ENCODE results near the gene CISD3.

Gene CISD3

DNA sequence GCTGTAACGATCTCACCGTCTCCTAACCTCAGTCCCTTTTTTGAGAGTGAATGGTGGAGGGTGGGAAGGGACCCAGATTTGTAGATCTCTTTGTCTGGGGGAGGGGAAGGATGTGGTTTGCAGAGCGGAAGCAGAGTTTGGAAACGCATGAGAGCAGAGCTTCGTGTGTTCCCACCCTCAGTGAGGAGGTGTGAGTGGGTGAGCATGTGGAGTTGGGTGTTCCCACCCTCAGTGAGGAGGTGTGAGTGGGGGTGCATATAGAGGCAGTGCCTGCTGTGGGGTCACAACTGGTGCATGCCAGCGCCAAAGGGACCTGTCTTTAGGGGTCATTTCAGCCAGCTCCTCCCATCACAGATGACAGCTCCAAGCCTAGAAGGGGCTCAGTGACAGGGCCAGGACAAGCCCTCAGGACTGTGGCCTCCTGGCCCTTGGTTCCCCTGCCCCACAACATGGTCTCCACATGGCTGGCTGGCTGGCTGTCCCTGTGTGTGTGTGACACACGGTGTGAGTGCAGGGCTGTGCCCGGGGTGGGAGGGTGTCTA lies 1.8 kb upstream of the CISD3 start:
- intact Hi-C loops (cut with micrococcal nuclease): no loop called here
- Mint-ChIP-seq H3K9me3 (no peaks in the 10 kb centered on the region), H3K4me3 (peak overlapping the region; percentile 5), H3K4me1 (ENCODE audit: low read depth) (peaks cover 87% of the 10 kb centered on the region), H3K27me3 (no peaks in the 10 kb centered on the region), H3K36me3 (ENCODE audit: low read depth) (peaks cover 72% of the 10 kb centered on the region), H3K27ac (peak overlapping the region; percentile 79)

DNA sequence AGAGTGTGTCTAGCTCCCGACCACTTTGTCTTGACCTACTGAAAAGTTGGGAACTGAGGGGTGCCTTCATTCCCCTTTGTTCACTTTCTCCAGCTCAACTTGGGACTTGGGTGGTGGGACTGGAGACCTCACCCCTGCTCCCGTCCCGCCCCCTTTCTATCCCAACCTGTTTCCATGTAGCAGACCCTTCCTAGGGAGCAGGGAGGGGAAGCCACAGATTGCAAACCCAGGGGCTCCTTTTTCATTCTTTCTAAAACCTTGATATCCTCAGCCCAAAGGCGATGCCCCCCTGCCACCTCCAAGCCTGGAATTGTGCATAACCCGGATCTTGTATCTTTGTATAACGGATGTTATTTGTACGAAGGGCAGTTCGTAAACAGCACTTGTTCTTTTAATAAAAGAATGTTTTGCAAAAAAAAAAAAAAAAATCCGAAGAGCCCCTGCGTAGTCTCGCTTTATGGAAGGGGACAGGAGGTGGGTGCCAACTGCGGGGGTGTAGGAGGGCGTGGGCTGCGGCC lies 714 bp upstream of the CISD3 start:
- Mint-ChIP-seq H3K4me1 (ENCODE audit: low read depth) (peaks cover 88% of the 10 kb centered on the region), H3K27ac (peak overlapping the region; percentile 79), H3K4me3 (peak overlapping the region; percentile 46), H3K36me3 (ENCODE audit: low read depth) (peaks cover 74% of the 10 kb centered on the region), H3K27me3 (no peaks in the 10 kb centered on the region), H3K9me3 (no peaks in the 10 kb centered on the region)
- intact Hi-C loops (cut with micrococcal nuclease): no loop called here

DNA sequence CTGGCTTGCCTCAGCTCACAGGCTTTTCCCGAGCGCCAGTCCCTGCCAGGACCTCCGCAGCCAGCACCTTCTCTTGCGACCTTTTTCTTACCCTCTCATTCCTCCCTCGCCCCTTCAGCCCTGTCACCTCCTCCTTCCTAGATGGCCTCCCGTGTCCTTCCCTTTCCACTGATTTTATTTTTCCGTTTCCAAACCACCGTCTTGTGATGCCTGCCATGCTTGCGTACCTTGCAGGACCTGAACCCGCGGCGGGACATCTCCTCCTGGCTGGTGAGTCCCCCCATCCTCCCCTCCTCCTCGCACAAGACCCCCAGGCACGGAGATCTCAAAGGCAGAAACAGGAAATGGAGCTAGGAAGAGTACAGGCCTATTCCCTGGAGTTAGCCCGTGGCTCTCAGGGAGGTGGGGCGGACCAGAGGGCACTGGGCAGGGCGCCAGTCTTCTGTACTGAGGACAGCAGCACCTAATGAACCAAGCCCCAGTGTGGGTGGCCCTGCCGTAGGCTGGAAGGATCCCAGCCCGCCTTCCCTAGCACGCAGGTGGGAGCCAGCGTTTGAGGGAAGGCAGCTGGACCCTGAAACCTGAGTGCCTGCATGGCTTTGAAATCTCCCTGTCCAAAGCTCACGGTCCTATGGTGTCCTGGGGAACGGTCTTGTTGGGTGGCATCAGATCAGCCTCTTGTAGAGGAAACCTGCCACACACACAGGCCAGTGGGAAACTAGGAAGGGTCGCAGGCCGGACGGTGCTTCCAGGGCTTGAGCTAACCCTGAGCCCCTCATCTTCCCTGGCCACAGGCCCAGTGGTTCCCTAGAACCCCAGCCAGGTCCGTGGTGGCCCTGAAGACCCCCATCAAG lies 612 bp downstream of the CISD3 start:
- H3K4me1 Mint-ChIP-seq (ENCODE audit: low read depth): peaks cover 87% of the 10 kb centered on the region
- intact Hi-C loops (cut with micrococcal nuclease): loop anchor here (1.0 to 10.0 kb wide), 3 partner anchors 22 to 176 kb away; partner anchors contain the start of gene PSMB3
- peaks cover 4% of the 10 kb centered on the region for H3K27me3 Mint-ChIP-seq
- no peaks in the 10 kb centered on the region for H3K9me3 Mint-ChIP-seq
- peak overlapping the region; percentile 90 for H3K4me3 Mint-ChIP-seq
- H3K36me3 Mint-ChIP-seq (ENCODE audit: low read depth): peaks cover 64% of the 10 kb centered on the region
- peak overlapping the region; percentile 89 for H3K27ac Mint-ChIP-seq

DNA sequence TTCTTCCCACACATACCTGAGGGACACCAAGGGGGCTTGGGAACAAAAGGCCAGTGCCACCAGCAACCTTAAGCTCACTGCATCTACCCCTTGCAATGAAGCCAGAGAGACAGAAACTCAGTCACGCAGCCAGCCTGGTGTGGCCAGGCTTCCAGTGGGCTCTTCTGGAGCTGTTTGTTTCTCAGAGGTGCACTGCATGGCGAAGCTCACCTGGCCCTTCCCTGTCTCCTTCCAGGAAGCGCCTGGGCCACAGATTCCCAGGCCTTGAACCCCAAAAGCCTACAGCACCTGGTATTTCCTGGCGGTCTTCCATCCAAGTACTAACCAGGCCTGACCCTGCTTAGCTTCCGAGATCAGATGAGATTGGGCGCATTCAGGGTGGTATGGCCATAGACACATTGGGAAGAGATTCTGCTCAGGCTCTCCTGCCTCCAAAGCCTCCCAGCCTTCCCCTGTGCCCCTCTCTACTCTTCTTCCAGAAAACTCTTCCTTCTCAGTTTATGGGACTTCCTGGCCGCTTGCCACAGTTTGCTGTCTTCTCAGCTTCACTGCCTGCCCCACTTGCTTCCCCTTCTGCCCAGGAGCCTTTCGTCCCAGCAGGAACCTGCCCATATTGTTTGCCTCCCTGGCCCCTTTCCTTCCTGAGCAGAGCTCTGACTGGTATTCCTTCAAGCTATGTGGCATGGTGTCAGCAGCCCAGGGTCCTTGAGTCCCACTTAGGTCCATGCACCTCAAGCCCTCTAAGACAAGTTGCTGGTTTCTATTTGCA lies 1.6 kb downstream of the CISD3 start:
- peak overlapping the region; percentile 89 for H3K27ac Mint-ChIP-seq
- peaks cover 77% of the 10 kb centered on the region for H3K4me1 Mint-ChIP-seq (ENCODE audit: low read depth)
- peaks cover 7% of the 10 kb centered on the region for H3K27me3 Mint-ChIP-seq
- peaks cover 54% of the 10 kb centered on the region for H3K36me3 Mint-ChIP-seq (ENCODE audit: low read depth)
- H3K9me3 Mint-ChIP-seq: no peaks in the 10 kb centered on the region
- peak overlapping the region; percentile 90 for H3K4me3 Mint-ChIP-seq
- intact Hi-C loops (cut with micrococcal nuclease): loop anchor here (10.0 kb wide), 1 partner anchor 177 kb away; no protein-coding TSS in a partner anchor

DNA sequence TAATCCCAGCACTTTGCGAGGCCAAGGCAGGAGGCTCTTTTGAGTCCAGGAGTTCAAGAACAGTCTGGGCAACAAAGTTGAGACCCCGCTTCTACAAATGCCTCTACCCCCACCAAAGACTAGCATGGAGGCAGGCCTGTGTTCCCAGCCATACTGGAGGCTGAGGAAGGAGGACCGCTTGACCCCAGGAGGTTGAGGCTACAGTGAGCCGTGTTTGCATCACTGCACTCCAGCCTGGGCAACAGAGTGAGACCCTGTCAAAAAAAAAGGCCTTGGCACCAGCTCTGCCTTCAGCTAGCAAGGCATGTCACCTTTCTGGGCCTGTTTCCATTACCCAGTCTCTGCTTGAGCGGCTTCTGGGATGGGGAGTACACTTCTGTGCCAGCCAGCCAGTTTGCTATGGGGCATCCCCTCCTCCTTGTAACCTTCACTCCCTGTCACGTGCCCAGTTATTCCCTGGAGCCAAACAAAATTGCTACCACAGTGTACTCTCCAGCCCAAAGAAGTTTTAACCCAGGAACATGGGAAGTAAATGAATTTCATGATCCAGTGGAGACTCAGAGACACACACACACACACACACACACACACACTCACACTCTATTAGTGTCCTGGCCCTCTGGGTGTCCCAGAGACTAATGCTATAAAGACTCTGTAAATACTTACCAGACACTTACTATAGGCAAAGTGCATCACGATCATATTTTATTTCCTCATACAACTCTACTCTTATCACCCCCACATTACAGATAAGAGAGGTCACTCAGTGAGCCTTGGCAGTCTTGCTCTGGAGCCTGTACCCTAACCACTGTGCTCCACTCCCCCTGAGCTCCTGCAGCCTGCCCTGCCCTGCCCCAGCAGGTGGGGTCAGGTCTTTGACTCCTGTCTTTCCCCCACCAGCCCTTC lies 2.5 kb downstream of the CISD3 start:
- Mint-ChIP-seq H3K4me3 (peak overlapping the region; percentile 90), H3K4me1 (ENCODE audit: low read depth) (peaks cover 70% of the 10 kb centered on the region), H3K9me3 (no peaks in the 10 kb centered on the region), H3K36me3 (ENCODE audit: low read depth) (peaks cover 46% of the 10 kb centered on the region), H3K27ac (peak overlapping the region; percentile 89), H3K27me3 (peaks cover 10% of the 10 kb centered on the region)
- intact Hi-C loops (cut with micrococcal nuclease): loop anchor here (10.0 kb wide), 1 partner anchor 178 kb away; no protein-coding TSS in a partner anchor

DNA sequence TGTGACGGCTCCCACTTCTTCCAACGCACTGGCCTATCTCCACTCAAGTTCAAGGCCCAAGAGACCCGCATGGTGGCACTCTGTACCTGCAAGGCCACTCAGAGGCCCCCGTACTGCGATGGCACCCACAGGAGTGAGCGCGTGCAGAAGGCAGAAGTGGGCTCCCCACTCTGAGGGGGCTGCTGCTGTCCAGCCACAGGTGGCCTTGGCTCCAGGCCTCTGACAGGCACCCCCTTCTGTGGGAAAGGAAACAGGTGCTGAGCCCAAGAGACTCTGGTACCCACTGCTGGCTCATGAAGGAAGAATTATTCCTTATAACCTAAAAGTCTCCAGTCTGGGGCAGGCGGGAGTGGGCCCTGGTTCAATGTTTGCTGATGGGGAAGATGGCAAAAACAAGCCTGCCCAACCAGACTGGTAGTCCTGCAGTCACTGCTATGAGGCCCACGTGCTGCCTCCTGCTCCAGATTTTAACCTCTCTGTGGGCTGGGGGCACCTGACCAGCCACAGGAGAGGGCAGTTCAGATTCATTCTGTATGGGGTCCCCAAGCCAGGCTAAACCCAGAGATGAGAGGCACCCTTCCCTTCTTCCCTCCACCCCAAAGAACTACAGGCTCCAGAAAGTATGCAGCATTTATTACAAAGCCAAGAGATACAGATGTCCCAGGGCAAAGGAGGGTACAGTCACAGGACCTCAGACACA lies 3.3 kb downstream of the CISD3 start:
- Mint-ChIP-seq H3K27ac (peak overlapping the region; percentile 28), H3K36me3 (ENCODE audit: low read depth) (peaks cover 38% of the 10 kb centered on the region), H3K27me3 (peaks cover 16% of the 10 kb centered on the region), H3K4me1 (ENCODE audit: low read depth) (peaks cover 62% of the 10 kb centered on the region), H3K4me3 (no peak overlapping the region), H3K9me3 (no peaks in the 10 kb centered on the region)
- intact Hi-C loops (cut with micrococcal nuclease): loop anchor here (10.0 kb wide), 1 partner anchor 179 kb away; no protein-coding TSS in a partner anchor

DNA sequence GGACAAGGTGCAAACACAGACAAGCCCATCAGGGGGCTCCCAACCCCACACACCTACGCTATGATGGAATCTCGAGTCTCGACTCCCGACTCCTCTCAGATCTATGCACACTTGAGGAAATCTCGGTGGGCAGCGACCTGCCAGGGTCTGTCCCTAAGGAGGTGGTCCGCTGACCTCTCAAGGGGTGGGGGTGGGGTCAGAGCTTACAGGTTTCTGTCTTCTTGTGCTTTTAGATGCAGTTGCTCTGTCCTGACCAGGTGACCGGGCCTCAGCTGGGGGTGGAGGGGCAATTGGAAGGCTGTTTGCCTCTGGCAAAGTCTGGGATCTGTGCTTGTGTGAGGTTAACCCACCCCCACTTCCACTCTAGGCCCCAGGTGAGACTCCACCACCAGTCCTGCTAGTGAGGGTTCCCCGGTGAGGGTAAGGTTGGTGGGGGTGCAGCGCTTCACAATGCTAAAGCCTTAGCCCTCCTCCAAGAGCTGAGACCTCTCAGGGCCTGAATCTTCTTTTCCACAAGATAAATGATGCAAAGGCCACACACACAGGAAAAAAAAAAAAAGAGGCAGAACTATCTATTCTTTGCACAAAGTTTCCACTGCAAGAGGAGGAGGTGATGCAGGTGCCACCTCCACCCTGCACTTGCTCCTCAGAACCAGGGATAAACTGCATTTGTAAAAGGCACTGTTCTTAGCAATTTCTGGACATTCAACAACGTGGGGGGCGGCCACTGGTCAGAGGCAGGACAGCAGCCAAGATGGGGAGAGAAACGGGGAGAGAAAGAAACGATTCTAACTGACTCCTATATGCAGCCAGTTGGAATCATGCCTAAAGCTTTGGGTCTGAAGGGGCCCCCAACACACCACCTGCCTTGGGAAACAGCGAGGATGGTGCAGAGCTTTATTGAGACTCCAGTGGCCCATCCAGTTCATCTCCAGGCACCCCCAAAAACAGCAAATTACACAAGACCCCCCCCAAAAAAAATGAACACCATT lies 4.1 kb downstream of the CISD3 start:
- Mint-ChIP-seq H3K27me3 (peaks cover 23% of the 10 kb centered on the region), H3K36me3 (ENCODE audit: low read depth) (peaks cover 38% of the 10 kb centered on the region), H3K9me3 (no peaks in the 10 kb centered on the region), H3K4me1 (ENCODE audit: low read depth) (peaks cover 53% of the 10 kb centered on the region), H3K27ac (peak overlapping the region; percentile 28), H3K4me3 (no peak overlapping the region)
- intact Hi-C loops (cut with micrococcal nuclease): loop anchor here (2.0 to 10.0 kb wide), 2 partner anchors 65 to 179 kb away; no protein-coding TSS in a partner anchor

DNA sequence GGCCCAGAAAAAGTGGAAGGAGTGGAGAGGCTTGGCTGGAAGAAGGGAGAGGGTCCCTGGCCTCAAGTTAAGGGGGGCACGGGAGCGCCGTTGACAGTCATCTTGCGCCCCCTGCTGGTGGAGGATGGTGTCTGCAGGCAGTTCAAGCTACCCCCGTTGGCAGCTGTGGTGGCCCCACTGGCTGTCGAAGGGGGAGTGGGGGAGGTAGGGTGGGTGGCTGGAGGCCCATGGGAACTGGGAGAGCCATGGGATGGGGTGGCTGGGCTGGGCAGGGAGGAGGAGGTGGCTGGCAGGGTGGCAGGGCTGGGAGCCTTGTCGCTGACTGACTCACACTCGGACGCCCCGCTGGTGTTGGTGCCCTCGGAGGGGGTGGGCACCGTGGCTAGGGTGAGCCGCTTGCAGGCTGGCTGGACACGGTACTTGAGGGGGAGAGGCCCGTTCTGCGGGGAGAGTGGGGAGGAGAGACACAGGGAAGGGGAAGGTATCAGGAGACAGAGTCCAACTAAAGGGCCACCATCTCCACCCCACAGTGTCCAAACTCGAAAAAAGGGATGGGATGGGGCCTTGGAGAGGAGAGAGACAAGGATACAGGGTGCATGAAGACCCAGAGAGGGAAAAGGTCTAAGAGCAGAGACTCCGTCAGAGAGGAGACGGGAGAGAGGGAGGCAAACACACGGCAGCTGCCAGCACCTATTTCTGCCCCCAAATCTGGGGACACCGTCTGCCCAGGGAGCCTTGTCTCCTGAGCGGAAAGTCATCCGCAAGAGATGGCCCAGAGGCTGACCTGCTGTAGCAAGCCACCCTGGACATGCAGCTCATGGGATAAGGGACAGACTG lies 5.2 kb downstream of the CISD3 start:
- Mint-ChIP-seq H3K4me3 (no peak overlapping the region), H3K9me3 (no peaks in the 10 kb centered on the region), H3K27me3 (peaks cover 34% of the 10 kb centered on the region), H3K36me3 (ENCODE audit: low read depth) (peaks cover 36% of the 10 kb centered on the region), H3K27ac (peak overlapping the region; percentile 18), H3K4me1 (ENCODE audit: low read depth) (peaks cover 48% of the 10 kb centered on the region)
- intact Hi-C loops (cut with micrococcal nuclease): loop anchor here (1.0 to 10.0 kb wide), 3 partner anchors 58 to 181 kb away; no protein-coding TSS in a partner anchor

DNA sequence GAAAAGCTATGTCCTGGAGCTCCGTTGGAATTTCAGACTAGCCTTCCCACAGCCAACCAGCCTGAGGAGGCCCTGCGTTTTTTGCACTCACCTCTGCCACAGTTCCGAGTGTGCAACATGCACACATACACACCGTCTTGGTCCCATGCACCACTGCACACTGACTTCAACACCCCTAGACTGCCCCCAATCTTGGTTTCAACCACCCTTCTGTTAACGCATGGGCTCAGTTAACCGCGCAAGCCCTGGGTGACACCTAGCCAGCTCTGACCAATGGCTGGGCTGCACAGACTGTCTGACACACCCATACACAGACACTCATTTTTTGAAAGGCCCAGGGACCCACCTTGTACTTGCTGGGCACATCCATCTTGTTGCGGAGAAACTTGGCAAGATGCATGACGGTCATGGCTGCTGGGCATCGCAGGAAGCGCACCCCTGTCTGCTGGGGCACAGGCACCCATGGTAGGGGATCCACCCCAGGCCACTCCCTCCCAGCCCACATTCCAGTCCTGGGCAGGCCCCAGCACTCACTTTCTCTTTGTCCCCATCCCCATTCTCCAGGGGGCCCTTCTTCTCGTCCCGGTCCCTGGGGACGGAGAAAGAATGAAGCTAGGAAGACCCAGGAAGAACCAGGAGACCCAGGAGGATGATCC lies 8.0 kb downstream of the CISD3 start:
- no peak overlapping the region for H3K4me3 Mint-ChIP-seq
- no peak overlapping the region for H3K27ac Mint-ChIP-seq
- intact Hi-C loops (cut with micrococcal nuclease): loop anchor here (10.0 kb wide), 1 partner anchor 183 kb away; no protein-coding TSS in a partner anchor
- H3K36me3 Mint-ChIP-seq (ENCODE audit: low read depth): peaks cover 16% of the 10 kb centered on the region
- peaks cover 25% of the 10 kb centered on the region for H3K4me1 Mint-ChIP-seq (ENCODE audit: low read depth)
- no peaks in the 10 kb centered on the region for H3K9me3 Mint-ChIP-seq
- H3K27me3 Mint-ChIP-seq: peaks cover 58% of the 10 kb centered on the region

DNA sequence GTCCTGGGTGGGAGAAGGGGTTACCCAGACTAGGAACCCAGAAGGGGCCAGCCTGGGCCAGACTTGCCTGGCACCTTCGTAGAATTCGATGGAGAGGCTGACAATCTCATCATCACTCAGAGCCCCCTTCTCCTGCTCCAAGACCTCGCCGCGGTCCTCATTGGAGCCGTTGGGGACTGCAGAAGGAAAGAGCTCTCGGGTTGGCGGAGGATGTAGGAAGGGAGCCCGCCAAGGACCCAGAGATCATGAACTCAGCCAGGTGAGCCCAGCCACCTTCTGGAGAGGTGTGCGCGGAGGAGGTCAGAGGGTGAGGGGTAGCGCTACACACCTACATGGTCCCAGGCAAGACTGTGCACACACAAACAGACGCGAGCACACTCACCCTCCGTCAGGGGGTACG lies 8.5 kb downstream of the CISD3 start:
- H3K27ac Mint-ChIP-seq: no peak overlapping the region
- H3K27me3 Mint-ChIP-seq: peaks cover 63% of the 10 kb centered on the region
- H3K4me1 Mint-ChIP-seq (ENCODE audit: low read depth): peaks cover 19% of the 10 kb centered on the region
- H3K4me3 Mint-ChIP-seq: no peak overlapping the region
- H3K36me3 Mint-ChIP-seq (ENCODE audit: low read depth): peaks cover 11% of the 10 kb centered on the region
- H3K9me3 Mint-ChIP-seq: no peaks in the 10 kb centered on the region
- intact Hi-C loops (cut with micrococcal nuclease): loop anchor here (10.0 kb wide), 1 partner anchor 184 kb away; no protein-coding TSS in a partner anchor
